ENCODE results near the gene THSD7B. TPM values are rescaled to one million over a fixed set of nuclear protein-coding genes. Genes with fewer than 3 reads are reported as not detected.

THSD7B gene
- total and polyA plus RNA-seq, 2 of the 8 experiments (the other 6 are each of a cell fraction or from before 2014, with no cell fraction given), result 0.60 to 2.9 TPM

DNA sequence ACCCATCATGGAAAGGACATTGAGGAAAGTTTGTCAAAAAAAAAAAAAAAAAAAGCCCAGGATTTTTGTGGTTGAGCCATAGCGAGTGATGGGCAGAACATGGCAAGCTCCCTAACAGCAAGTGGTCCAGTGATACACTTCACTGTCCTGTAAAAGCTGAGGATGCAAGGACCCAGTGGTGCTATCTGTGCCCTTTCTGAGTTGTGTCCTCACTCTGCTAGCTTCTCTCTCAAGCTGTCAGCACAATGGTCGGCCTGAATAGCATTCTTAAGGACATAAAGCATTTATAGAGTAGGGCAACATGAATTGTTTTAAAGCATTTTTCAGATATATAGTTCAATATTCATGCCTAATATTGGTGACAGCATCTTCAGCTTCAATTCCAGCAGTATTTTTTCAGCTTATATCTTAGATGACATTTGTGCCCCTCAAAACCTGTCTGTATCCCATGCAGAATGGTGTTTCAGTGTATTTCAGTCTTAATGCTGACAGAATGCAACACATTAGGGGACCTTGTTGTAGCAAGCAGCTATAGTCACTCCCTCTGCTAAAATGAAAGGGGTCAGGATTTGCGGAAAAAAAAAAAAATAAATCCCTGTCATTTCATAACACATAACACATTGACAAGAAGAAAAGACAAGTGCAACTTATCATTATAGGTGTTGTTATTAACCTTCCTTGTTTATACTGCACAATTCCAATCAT lies 496.7 kb downstream of the THSD7B start:
- Histone ChIP-seq H3K4me3 (ENCODE audit: extremely low read depth in 1 of 4, insufficient read depth in 2 of 4, low read depth in 3 of 4, low read length in 4 of 4) (peak overlapping the region in 1 of 4 experiments; percentile 44; a peak in 2 of 8 replicates), H3K79me1 (ENCODE audit: low read depth, low read length) (no peaks in the 10 kb centered on the region), H3K27ac (ENCODE audit: low read depth, low read length) (no peak overlapping the region), H2BK15ac (ENCODE audit: low read length) (no peak overlapping the region), H3K27me3 (replicated peaks in 1 of 4; ENCODE audit: control insufficient read depth in 3 of 4, extremely low read depth in 1 of 4, insufficient read depth in 3 of 4, low read length in 3 of 4) (no peaks in the 10 kb centered on the region), H2BK20ac (ENCODE audit: low read length) (0 out of 2 replicates have a peak overlapping the region, but pooled peaks have one; percentile 13), H2BK5ac (ENCODE audit: low read depth, low read length) (peak overlapping the region; percentile 76; the same call in 1 of the 2 replicates), H3K36me3 (ENCODE audit: control insufficient read depth in 2 of 4, insufficient read depth in 4 of 4, low read length in 3 of 4) (no peaks in the 10 kb centered on the region), H3K4me2 (ENCODE audit: insufficient read depth in 1 of 2, low read depth in 2 of 2, low read length in 2 of 2) (peak overlapping the region; percentile 50 to 59), H4K91ac (replicated peaks; ENCODE audit: insufficient read length, low read length) (peak overlapping the region; percentile 72), H3K56ac (replicated peaks; ENCODE audit: insufficient read length, low read depth, low read length) (no peak overlapping the region), H3K4me1 (replicated peaks in 1 of 4; ENCODE audit: control insufficient read depth in 3 of 4, insufficient read depth in 4 of 4, low read length in 3 of 4) (peaks cover 0 to 13% (median 3%) of the 10 kb centered on the region in 4 experiments; a peak in 3 of 7 replicates), H4K20me1 (replicated peaks in 1 of 2; ENCODE audit: control insufficient read depth in 1 of 2, insufficient read depth in 2 of 2, low read length in 2 of 2) (no peaks in the 10 kb centered on the region), H2BK12ac (ENCODE audit: low read depth, low read length) (peak overlapping the region; percentile 53; the same call in 1 of the 2 replicates), H3K18ac (ENCODE audit: extremely low read depth, low read length) (no peak overlapping the region), H3K14ac (ENCODE audit: insufficient read length) (no peak overlapping the region), H3K9me3 (ENCODE audit: insufficient read depth in 2 of 2, low read depth in 1 of 2, low read length in 1 of 2) (no peaks in the 10 kb centered on the region), H2AK5ac (ENCODE audit: low read depth, low read length) (no peak overlapping the region), H3K79me2 (ENCODE audit: control insufficient read depth in 1 of 2, insufficient read depth in 2 of 2, low read length in 2 of 2) (no peaks in the 10 kb centered on the region), H4K5ac (ENCODE audit: insufficient read length, low read depth, low read length) (peak overlapping the region; percentile 66), H3K4ac (replicated peaks; ENCODE audit: insufficient read length, low read depth, low read length) (no peak overlapping the region), H2BK120ac (replicated peaks; ENCODE audit: low read depth, low read length) (peak overlapping the region; percentile 41), H3K23ac (ENCODE audit: insufficient read length) (no peak overlapping the region), H2AFZ (ENCODE audit: low read length) (no peak overlapping the region), H3K23me2 (ENCODE audit: low read depth, low read length) (no peaks in the 10 kb centered on the region), H3K9ac (replicated peaks in 1 of 4; ENCODE audit: extremely low read depth in 1 of 4, low read depth in 3 of 4, low read length in 3 of 4) (no peak overlapping the region), H4K8ac (ENCODE audit: extremely low read depth, insufficient read depth, low read length) (no peak overlapping the region)
- ChIA-PET CTCF (ENCODE audit: partially characterized antibody) (interaction anchor here (0.6 to 1.4 kb wide), 3 partner anchors 12 to 278 kb away, joined by 3 to 6 read pairs (median 3); no protein-coding TSS in a partner anchor), POLR2A (ENCODE audit: partially characterized antibody) (interaction anchor here (1.5 kb wide), 1 partner anchor 10 kb away, joined by 3 read pairs; no protein-coding TSS in a partner anchor)
- FAIRE-seq (no peak), DNase-seq (ENCODE audit: low read depth in 1 of 2, low spot score in 2 of 2) (no peak)
- WGBS, 2 experiments (ENCODE audit: extremely low coverage in 1 of 2, insufficient coverage in 1 of 2, insufficient read length in 1 of 2, insufficient replicate concordance in 2 of 2, low coverage in 1 of 2, low lambda C conversion rate in 2 of 2, missing lambda C conversion rate in 1 of 2), result 59% methylated on average over 3 of the region's 3 CpGs; no CpG with 5 or more reads in 1 of the 2 experiments
- TF ChIP-seq KDM1A (IDR thresholded peaks at IDR 0.05; ENCODE audit: borderline replicate concordance, low read length) (0 out of 2 replicates have a peak, but pooled peaks have one; percentile 23), TAF1 (IDR thresholded peaks at IDR 0.05; ENCODE audit: low read depth, low read length) (no peak)
